SK-N-SH (cell line): Measurements from ENCODE around the gene TRPM3. TPM values are rescaled to one million over a fixed set of nuclear protein-coding genes. Genes with fewer than 3 reads are reported as not detected.

Source experiments
- CTCF ChIA-PET: fragments of 300-600, 350-600 bp; formaldehyde crosslinking; extraction: SDS; loops from one replicate; lab custom pipeline; 2021; lab: Yijun Ruan, JAX
- POLR2A ChIA-PET: fragments of 350-600 bp; sonication (Branson Sonifier 250); formaldehyde crosslinking; extraction: SDS; loops from one replicate; lab custom pipeline; 2020; ENCODE audit warnings: antibody characterized with exemption, inconsistent platforms; lab: Yijun Ruan, JAX
- DNase-seq: peaks from one replicate; pipeline ENCODE4 v3.0.0; 2012
- H2AFZ ChIP-seq: fragments of 200-600 bp; sonication (generic); 2 replicates; pipeline ENCODE4 v1.8.1; 2016; ENCODE audit warnings: antibody characterized with exemption, mild to moderate bottlenecking, low read depth
- H3F3A ChIP-seq: fragments of 200-600 bp; sonication (generic); replicated peaks from 2 replicates; pipeline ENCODE3; 2016; ENCODE audit warnings: antibody characterized with exemption, mild to moderate bottlenecking; ENCODE audit not compliant: insufficient read depth
- H3K27ac ChIP-seq, 2 experiments: fragments of 200-500 bp in 1 of 2; fragments of 200-600 bp in 1 of 2; sonication (Bioruptor generic) in 1 of 2; sonication (generic), shearing (Covaris generic) in 1 of 2; 2 replicates each; pipeline versions ENCODE4 v1.5.1 to v1.6.1; 2014 to 2016; ENCODE audit warnings: low read depth in 2 of 2, inconsistent platforms in 1 of 2, low read length in 1 of 2, mild to moderate bottlenecking in 1 of 2, mixed read lengths in 1 of 2
- H3K27me3 ChIP-seq: fragments of 200-600 bp; sonication (generic), shearing (Covaris generic); 2 replicates; pipeline ENCODE4 v1.6.1; 2016; ENCODE audit warnings: mixed run types; ENCODE audit not compliant: insufficient read depth
- H3K36me3 ChIP-seq, 2 experiments: fragments of 200-500 bp in 1 of 2; fragments of 200-600 bp in 1 of 2; sonication (Bioruptor generic) in 1 of 2; sonication (generic) in 1 of 2; replicated peaks in 1 of 2; 2 replicates each; pipeline versions ENCODE3 to v1.5.1; 2014 to 2016; ENCODE audit warnings: low read length in 1 of 2, mild to moderate bottlenecking in 1 of 2; ENCODE audit not compliant: insufficient read depth in 2 of 2, control insufficient read depth in 1 of 2
- H3K4me1 ChIP-seq, 2 experiments: fragments of 200-500 bp in 1 of 2; fragments of 200-600 bp in 1 of 2; sonication (Bioruptor generic) in 1 of 2; sonication (generic), shearing (Covaris generic) in 1 of 2; 2 replicates each; pipeline versions ENCODE4 v1.5.1 to v1.6.1; 2014 to 2016; ENCODE audit warnings: low read depth in 1 of 2, low read length in 1 of 2, mixed run types in 1 of 2; ENCODE audit not compliant: insufficient read depth in 2 of 2, control insufficient read depth in 1 of 2
- H3K4me2 ChIP-seq: fragments of 200-600 bp; sonication (generic), shearing (Covaris generic); 2 replicates; pipeline ENCODE4 v1.6.1; 2017; ENCODE audit warnings: mixed run types
- H3K4me3 ChIP-seq, 2 experiments: fragments of 200-500 bp in 1 of 2; fragments of 200-600 bp in 1 of 2; sonication (Bioruptor generic) in 1 of 2; sonication (generic), shearing (Covaris generic) in 1 of 2; 2 replicates each; pipeline versions ENCODE4 v1.5.1 to v1.8.1; 2014 to 2016; ENCODE audit warnings: low read depth in 2 of 2, inconsistent platforms in 1 of 2, low read length in 1 of 2, mild to moderate bottlenecking in 1 of 2, mixed read lengths in 1 of 2, moderate library complexity in 1 of 2
- H3K79me2 ChIP-seq: fragments of 200-600 bp; sonication (generic); 2 replicates; pipeline ENCODE4 v1.8.1; 2017; ENCODE audit warnings: mild to moderate bottlenecking; ENCODE audit not compliant: insufficient read depth
- H3K9ac ChIP-seq: fragments of 200-600 bp; sonication (generic); 2 replicates; pipeline ENCODE4 v1.6.1; 2017; ENCODE audit warnings: mixed run types
- H3K9me2 ChIP-seq: fragments of 200-600 bp; sonication (generic); 2 replicates; pipeline ENCODE4 v1.6.1; 2017; ENCODE audit warnings: mixed run types
- H3K9me3 ChIP-seq: fragments of 200-600 bp; sonication (generic); 2 replicates; pipeline ENCODE4 v1.6.1; 2017; ENCODE audit warnings: mixed run types, mild to moderate bottlenecking, moderate library complexity
- H4K20me1 ChIP-seq: fragments of 200-600 bp; sonication (generic); 2 replicates; pipeline ENCODE4 v1.6.1; 2017; ENCODE audit warnings: mild to moderate bottlenecking, mixed run types; ENCODE audit not compliant: insufficient read depth
- CHD2 ChIP-seq: fragments of 150-350 bp; IDR thresholded peaks from 2 replicates; pipeline ENCODE4 v1.6.1; 2018; ENCODE audit warnings: low read length; ENCODE audit not compliant: partially characterized antibody
- EP300 ChIP-seq, 2 experiments: IDR thresholded peaks; 2 replicates each; pipeline versions ENCODE4 v1.4.0 to v1.6.1; 2012; ENCODE audit warnings: borderline replicate concordance in 1 of 2, low read depth in 1 of 2, low read length in 1 of 2
- EZH2phosphoT487 ChIP-seq: fragments of 200-600 bp; sonication (generic); IDR thresholded peaks from 2 replicates; pipeline ENCODE4 v1.6.1; 2017; ENCODE audit warnings: low read depth, mixed run types, mild to moderate bottlenecking, antibody characterized with exemption, moderate library complexity, borderline replicate concordance
- FOXJ3 ChIP-seq: sonication (generic); formaldehyde crosslinking; IDR thresholded peaks from 2 replicates; pipeline ENCODE4 v1.5.1; 2020; ENCODE audit warnings: mild to moderate bottlenecking, missing genetic modification reagents
- GABPA ChIP-seq: IDR thresholded peaks from 2 replicates; pipeline ENCODE4 v1.4.0; 2012; ENCODE audit warnings: low read depth, mild to moderate bottlenecking
- GATA2 ChIP-seq: sonication (generic); formaldehyde crosslinking; IDR thresholded peaks from 2 replicates; pipeline ENCODE4 v1.5.0; 2020; ENCODE audit warnings: mild to moderate bottlenecking, missing genetic modification reagents
- MEF2A ChIP-seq: IDR thresholded peaks from 2 replicates; pipeline ENCODE4 v1.4.0; 2012; ENCODE audit warnings: low read depth, borderline replicate concordance
- MXI1 ChIP-seq: IDR thresholded peaks from 2 replicates; pipeline ENCODE4 v1.6.1; 2012; ENCODE audit warnings: mild to moderate bottlenecking, low read depth, low read length, improper control_type of control experiment
- NFIC ChIP-seq: IDR thresholded peaks from 2 replicates; pipeline ENCODE4 v1.4.0; 2012; ENCODE audit warnings: borderline replicate concordance
- NRF1 ChIP-seq: IDR thresholded peaks from 2 replicates; pipeline ENCODE4 v1.6.1; 2012; ENCODE audit warnings: low read depth, mild to moderate bottlenecking, low read length
- RAD21 ChIP-seq: IDR thresholded peaks from 2 replicates; pipeline ENCODE4 v1.6.1; 2012; ENCODE audit warnings: mild to moderate bottlenecking, low read length
- RCOR1 ChIP-seq: fragments of 150-350 bp; IDR thresholded peaks from 2 replicates; pipeline ENCODE4 v1.6.1; 2017; ENCODE audit warnings: antibody characterized with exemption, low read length
- RFX5 ChIP-seq: IDR thresholded peaks from 2 replicates; pipeline ENCODE4 v1.6.1; 2012; ENCODE audit warnings: mild to moderate bottlenecking, improper control_type of control experiment, low read length
- RXRA ChIP-seq: IDR thresholded peaks from 2 replicates; pipeline ENCODE4 v1.4.0; 2012; ENCODE audit warnings: low read depth, mild to moderate bottlenecking, borderline replicate concordance
- SIN3A ChIP-seq: IDR thresholded peaks from 2 replicates; pipeline ENCODE4 v1.6.1; 2012; ENCODE audit warnings: low read depth, mild to moderate bottlenecking, low read length, moderate library complexity, borderline replicate concordance
- SMC3 ChIP-seq: IDR thresholded peaks from 2 replicates; pipeline ENCODE4 v1.6.1; 2012; ENCODE audit warnings: low read depth, low read length, improper control_type of control experiment
- TEAD4 ChIP-seq: IDR thresholded peaks from 2 replicates; pipeline ENCODE4 v1.4.0; 2012; ENCODE audit warnings: mild to moderate bottlenecking, borderline replicate concordance; ENCODE audit not compliant: insufficient read depth
- ZBTB33 ChIP-seq: IDR thresholded peaks from 2 replicates; pipeline ENCODE4 v1.4.0; 2012; ENCODE audit warnings: low read depth, borderline replicate concordance
- WGBS: methylation state at CpG from one replicate; pipeline ENCODE4 v1.1.6; 2017; ENCODE audit warnings: low lambda C conversion rate; 5-methylcytosine and 5-hydroxymethylcytosine counted together
- polyA plus RNA-seq, 3 experiments: library from polyadenylated mRNA; depleted of rRNA; stranded (reverse); fragments of >200 nt; gene quantifications; 2 replicates each; pipeline ENCODE4 v1.2.3, GENCODE V29; 2012
- TF ChIP-seq, protein P1 (sequence below): IDR thresholded peaks from 2 replicates; pipeline ENCODE4 v1.6.1; 2012; ENCODE audit warnings: mild to moderate bottlenecking, low read depth, low read length, moderate library complexity
- TF ChIP-seq, protein P2 (sequence below): IDR thresholded peaks from 2 replicates; pipeline ENCODE4; 2012

Gene TRPM3
- polyA plus RNA-seq, 1 of the 3 experiments (the other 2 are of a cell fraction) = not detected

GRCh38 chr9:70772601-70773000 is 348.8 kb downstream of the TRPM3 start:
- Histone ChIP-seq H2AFZ (no peak overlapping the region), H3K4me2 (no peak overlapping the region), H3F3A (no peaks in the 10 kb centered on the region), H3K4me3 (no peak overlapping the region), H3K27me3 (no peaks in the 10 kb centered on the region; the same call in 1 of the 2 replicates), H3K4me1 (no peaks in the 10 kb centered on the region), H3K27ac (no peak overlapping the region), H3K9me3 (no peaks in the 10 kb centered on the region), H3K9ac (no peak overlapping the region), H3K79me2 (no peaks in the 10 kb centered on the region), H3K9me2 (no peaks in the 10 kb centered on the region), H4K20me1 (no peaks in the 10 kb centered on the region), H3K36me3 (no peaks in the 10 kb centered on the region)
- ChIA-PET POLR2A (no interaction called here), CTCF (no interaction called here)
- 0% methylated on average over 3 of the region's 3 CpGs for WGBS
- no peak for TF ChIP-seq ZBTB33
- no peak for TF ChIP-seq RAD21
- no peak for TF ChIP-seq MXI1
- no peak for TF ChIP-seq RXRA
- no peak for TF ChIP-seq SMC3
- TF ChIP-seq MEF2A = no peak
- TF ChIP-seq, protein P1, sequence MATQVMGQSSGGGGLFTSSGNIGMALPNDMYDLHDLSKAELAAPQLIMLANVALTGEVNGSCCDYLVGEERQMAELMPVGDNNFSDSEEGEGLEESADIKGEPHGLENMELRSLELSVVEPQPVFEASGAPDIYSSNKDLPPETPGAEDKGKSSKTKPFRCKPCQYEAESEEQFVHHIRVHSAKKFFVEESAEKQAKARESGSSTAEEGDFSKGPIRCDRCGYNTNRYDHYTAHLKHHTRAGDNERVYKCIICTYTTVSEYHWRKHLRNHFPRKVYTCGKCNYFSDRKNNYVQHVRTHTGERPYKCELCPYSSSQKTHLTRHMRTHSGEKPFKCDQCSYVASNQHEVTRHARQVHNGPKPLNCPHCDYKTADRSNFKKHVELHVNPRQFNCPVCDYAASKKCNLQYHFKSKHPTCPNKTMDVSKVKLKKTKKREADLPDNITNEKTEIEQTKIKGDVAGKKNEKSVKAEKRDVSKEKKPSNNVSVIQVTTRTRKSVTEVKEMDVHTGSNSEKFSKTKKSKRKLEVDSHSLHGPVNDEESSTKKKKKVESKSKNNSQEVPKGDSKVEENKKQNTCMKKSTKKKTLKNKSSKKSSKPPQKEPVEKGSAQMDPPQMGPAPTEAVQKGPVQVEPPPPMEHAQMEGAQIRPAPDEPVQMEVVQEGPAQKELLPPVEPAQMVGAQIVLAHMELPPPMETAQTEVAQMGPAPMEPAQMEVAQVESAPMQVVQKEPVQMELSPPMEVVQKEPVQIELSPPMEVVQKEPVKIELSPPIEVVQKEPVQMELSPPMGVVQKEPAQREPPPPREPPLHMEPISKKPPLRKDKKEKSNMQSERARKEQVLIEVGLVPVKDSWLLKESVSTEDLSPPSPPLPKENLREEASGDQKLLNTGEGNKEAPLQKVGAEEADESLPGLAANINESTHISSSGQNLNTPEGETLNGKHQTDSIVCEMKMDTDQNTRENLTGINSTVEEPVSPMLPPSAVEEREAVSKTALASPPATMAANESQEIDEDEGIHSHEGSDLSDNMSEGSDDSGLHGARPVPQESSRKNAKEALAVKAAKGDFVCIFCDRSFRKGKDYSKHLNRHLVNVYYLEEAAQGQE = no peak
- TF ChIP-seq RCOR1 = no peak
- no peak for TF ChIP-seq CHD2
- TF ChIP-seq FOXJ3 (CRISPR knock-in tag) = no peak
- no peak for DNase-seq

DNA sequence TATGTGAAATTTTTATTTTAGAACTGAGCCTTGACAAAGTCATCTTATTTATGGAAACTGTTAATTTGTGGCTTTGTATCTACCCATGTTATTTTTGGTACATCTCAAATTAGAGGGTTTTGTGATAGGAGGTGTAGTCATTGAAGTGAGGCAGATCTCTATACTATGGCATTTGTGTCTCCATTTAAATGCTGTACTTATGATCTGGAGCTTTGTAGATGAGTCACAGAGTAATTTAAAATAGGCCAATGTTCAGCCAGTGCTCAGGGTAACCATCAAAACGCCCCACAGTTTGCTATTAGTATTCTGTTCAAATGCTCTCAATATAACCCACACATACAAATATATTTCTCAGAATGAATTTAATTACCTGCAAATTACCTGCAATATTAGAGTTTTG is 355.5 kb downstream of the TRPM3 start:
- Histone ChIP-seq H3K36me3 (no peaks in the 10 kb centered on the region), H3K79me2 (no peaks in the 10 kb centered on the region), H3K4me2 (no peak overlapping the region), H3K27ac (no peak overlapping the region), H3K27me3 (no peaks in the 10 kb centered on the region), H3K4me1 (no peaks in the 10 kb centered on the region), H3K9ac (no peak overlapping the region), H3K4me3 (no peak overlapping the region), H3K9me3 (no peaks in the 10 kb centered on the region), H3F3A (no peaks in the 10 kb centered on the region), H2AFZ (no peak overlapping the region), H4K20me1 (no peaks in the 10 kb centered on the region), H3K9me2 (no peaks in the 10 kb centered on the region)
- no peak for DNase-seq
- WGBS = 5% methylated on average over 1 of the region's 1 CpG
- ChIA-PET CTCF (no interaction called here), POLR2A (no interaction called here)
- TF ChIP-seq GATA2 = no peak
- TF ChIP-seq GABPA = no peak
- TF ChIP-seq EZH2phosphoT487 = no peak
- TF ChIP-seq RCOR1 = no peak
- TF ChIP-seq RXRA = no peak
- no peak for TF ChIP-seq EP300 (IDR thresholded peaks at IDR 0.05; ENCODE audit: borderline replicate concordance in 1 of 2, low read depth in 1 of 2, low read length in 1 of 2)
- no peak for TF ChIP-seq TEAD4
- TF ChIP-seq RFX5 = no peak
- no peak for TF ChIP-seq MXI1
- TF ChIP-seq, protein P2, sequence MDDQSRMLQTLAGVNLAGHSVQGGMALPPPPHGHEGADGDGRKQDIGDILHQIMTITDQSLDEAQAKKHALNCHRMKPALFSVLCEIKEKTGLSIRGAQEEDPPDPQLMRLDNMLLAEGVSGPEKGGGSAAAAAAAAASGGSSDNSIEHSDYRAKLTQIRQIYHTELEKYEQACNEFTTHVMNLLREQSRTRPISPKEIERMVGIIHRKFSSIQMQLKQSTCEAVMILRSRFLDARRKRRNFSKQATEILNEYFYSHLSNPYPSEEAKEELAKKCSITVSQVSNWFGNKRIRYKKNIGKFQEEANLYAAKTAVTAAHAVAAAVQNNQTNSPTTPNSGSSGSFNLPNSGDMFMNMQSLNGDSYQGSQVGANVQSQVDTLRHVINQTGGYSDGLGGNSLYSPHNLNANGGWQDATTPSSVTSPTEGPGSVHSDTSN = no peak
- no peak for TF ChIP-seq ZBTB33
- TF ChIP-seq NRF1 = no peak
- no peak for TF ChIP-seq SMC3
- TF ChIP-seq NFIC = no peak
- no peak for TF ChIP-seq SIN3A
